Measurements from ENCODE around the gene BTBD9. TPM values are rescaled to one million over a fixed set of nuclear protein-coding genes. Genes with fewer than 3 reads are reported as not detected.

BTBD9 gene
- total RNA-seq, 4 donors from 2014 or later = 8.6 to 34.1 (median 30.8) TPM

DNA sequence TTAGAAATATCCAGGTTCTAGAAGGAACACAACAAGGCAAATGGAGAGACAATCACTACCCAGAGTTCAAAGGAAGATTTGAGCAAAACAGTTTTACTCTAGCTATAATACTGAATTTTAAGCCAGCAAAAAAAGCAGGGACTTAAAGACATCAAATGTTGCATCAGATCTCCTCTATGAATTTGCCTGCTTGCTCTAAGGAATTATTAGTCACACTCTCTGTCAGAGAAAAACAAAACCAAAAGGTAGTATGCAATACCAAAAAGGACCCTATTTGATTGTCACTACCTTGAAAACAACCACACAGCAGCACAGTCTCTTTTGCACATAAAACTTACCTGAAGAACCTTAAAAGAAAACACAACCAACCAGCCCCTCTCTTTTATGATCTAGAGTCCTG, 46.3 kb downstream of the BTBD9 start:
- Histone ChIP-seq H3K27ac (no peak overlapping the region), H3K36me3 (peaks cover 0 to 9% (median 0%) of the 10 kb centered on the region in 4 donors), H3K9me3 (no peaks in the 10 kb centered on the region), H3K4me3 (no peak overlapping the region), H3K4me1 (no peaks in the 10 kb centered on the region), H3K27me3 (no peaks in the 10 kb centered on the region)
- intact Hi-C loops (cut with DNase I; ENCODE audit: low total_unique reads) (no loop called here), in situ Hi-C loops (cut with MboI; ENCODE audit: low pct_ligation_motif_present in 1 of 4, low pct_unique_long_range_greater_than_20kb in 1 of 4, low sequenced_read_pairs in 3 of 4) (no loop called here)
- no peak for TF ChIP-seq POLR2AphosphoS5 (IDR thresholded peaks at IDR 0.05)
- no peak for DNase-seq

- WGBS, 2 donors (ENCODE audit: low coverage in 1 of 2) = 84 to 88% methylated on average over 1 of the region's 1 CpG
Measured at GRCh38 chr6:38591439-38591838, 48.3 kb downstream of the BTBD9 start.

DNA sequence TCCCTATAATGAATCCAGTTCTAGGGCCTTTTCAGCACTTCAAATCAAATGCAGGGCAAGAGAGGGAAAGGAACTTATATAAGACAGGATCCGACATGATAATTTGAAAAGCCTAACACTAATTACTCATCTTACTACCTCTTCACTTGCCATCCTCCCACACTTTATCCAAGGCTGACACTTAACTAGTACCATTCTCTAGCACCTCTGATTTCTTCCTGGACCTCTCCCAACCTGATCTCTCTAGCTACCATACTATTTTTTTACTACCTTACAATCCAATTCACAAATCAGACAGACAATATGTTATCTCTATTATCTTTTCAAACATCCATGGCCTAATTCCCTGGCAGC, 50.4 kb downstream of the BTBD9 start:
- no peaks in the 10 kb centered on the region for H3K4me1 ChIP-seq
- no peak for TF ChIP-seq POLR2A (IDR thresholded peaks at IDR 0.05)
- TF ChIP-seq EP300 (IDR thresholded peaks at IDR 0.05; ENCODE audit: low read depth) = no peak
- no peak for TF ChIP-seq POLR2AphosphoS5 (IDR thresholded peaks at IDR 0.05)
- no peak for TF ChIP-seq CTCF (IDR thresholded peaks at IDR 0.05)
- no peak for DNase-seq
- 97% methylated on average over 1 of the region's 1 CpG; no CpG with 5 or more reads in 1 of the 2 donors for WGBS, 2 donors (ENCODE audit: low coverage in 1 of 2)
- no peaks in the 10 kb centered on the region for H3K9me3 ChIP-seq
- H3K27ac ChIP-seq = no peak overlapping the region
- in situ Hi-C loops (cut with MboI; ENCODE audit: low pct_ligation_motif_present in 1 of 4, low pct_unique_long_range_greater_than_20kb in 1 of 4, low sequenced_read_pairs in 3 of 4) = no loop called here
- intact Hi-C loops (cut with DNase I; ENCODE audit: low total_unique reads) = no loop called here
- peaks cover 0 to 9% (median 0%) of the 10 kb centered on the region in 4 donors for H3K36me3 ChIP-seq
- no peak overlapping the region for H3K4me3 ChIP-seq
- H3K27me3 ChIP-seq = no peaks in the 10 kb centered on the region

More at GRCh38 chr6:38591439-38591838, 48.3 kb downstream of the BTBD9 start:
- Histone ChIP-seq H3K36me3 (peaks cover 0 to 9% (median 0%) of the 10 kb centered on the region in 4 donors), H3K4me1 (no peaks in the 10 kb centered on the region), H3K9me3 (no peaks in the 10 kb centered on the region), H3K27ac (no peak overlapping the region), H3K4me3 (no peak overlapping the region), H3K27me3 (no peaks in the 10 kb centered on the region)
- in situ Hi-C loops (cut with MboI; ENCODE audit: low pct_ligation_motif_present in 1 of 4, low pct_unique_long_range_greater_than_20kb in 1 of 4, low sequenced_read_pairs in 3 of 4) = no loop called here
- intact Hi-C loops (cut with DNase I; ENCODE audit: low total_unique reads) = no loop called here
- no peak for DNase-seq
- TF ChIP-seq EP300 (IDR thresholded peaks at IDR 0.05; ENCODE audit: low read depth) (no peak), POLR2AphosphoS5 (IDR thresholded peaks at IDR 0.05) (no peak), CTCF (IDR thresholded peaks at IDR 0.05) (no peak), POLR2A (IDR thresholded peaks at IDR 0.05) (no peak)

- H3K4me1 ChIP-seq = no peaks in the 10 kb centered on the region
- no peak for DNase-seq
- in situ Hi-C loops (cut with MboI; ENCODE audit: low pct_ligation_motif_present in 1 of 4, low pct_unique_long_range_greater_than_20kb in 1 of 4, low sequenced_read_pairs in 3 of 4) = no loop called here
- H3K4me3 ChIP-seq = no peak overlapping the region
- WGBS, 2 donors (ENCODE audit: low coverage in 1 of 2) = 83 to 86% methylated on average over 2 of the region's 2 CpGs
- H3K9me3 ChIP-seq = no peaks in the 10 kb centered on the region
- no peak overlapping the region for H3K27ac ChIP-seq
- TF ChIP-seq POLR2AphosphoS5 (IDR thresholded peaks at IDR 0.05) = no peak
- no peak for TF ChIP-seq POLR2A (IDR thresholded peaks at IDR 0.05)
- TF ChIP-seq CTCF (IDR thresholded peaks at IDR 0.05) = no peak
- TF ChIP-seq EP300 (IDR thresholded peaks at IDR 0.05; ENCODE audit: low read depth) = no peak
- intact Hi-C loops (cut with DNase I; ENCODE audit: low total_unique reads) = no loop called here
- no peaks in the 10 kb centered on the region for H3K27me3 ChIP-seq
- peaks cover 0 to 8% (median 0%) of the 10 kb centered on the region in 4 donors for H3K36me3 ChIP-seq
Measured at GRCh38 chr6:38588631-38589366, 50.9 kb downstream of the BTBD9 start.

All from transverse colon (tissue), 4 donors.